COLO668 (cell line): ENCODE measurements around the gene YTHDC1.

Source experiments
- DNase-seq: peaks from one replicate; lab custom pipeline; 2025; ENCODE audit not compliant: unreplicated experiment; lab: John Stamatoyannopoulos, UW

Gene YTHDC1

DNA sequence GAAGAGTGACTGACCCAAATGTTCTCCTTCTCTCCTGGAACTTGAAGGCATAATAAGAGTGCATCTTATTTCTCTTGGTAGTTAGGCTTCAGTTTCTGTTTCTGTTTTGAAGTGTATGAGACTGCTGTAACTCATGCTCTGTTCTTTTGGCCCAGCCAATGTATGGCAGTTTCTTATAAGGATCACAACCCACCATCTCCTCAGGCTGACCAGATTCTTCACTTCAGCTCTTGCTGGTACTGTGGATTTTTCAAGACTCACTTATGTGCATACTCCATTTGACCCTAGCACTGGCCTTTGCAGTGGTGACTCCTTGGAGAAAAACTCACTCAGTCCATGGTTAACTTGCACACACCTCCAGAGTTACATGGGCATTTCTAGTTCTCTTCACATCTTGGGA lies 9.6 kb upstream of the YTHDC1 start:
- no peak for DNase-seq

DNA sequence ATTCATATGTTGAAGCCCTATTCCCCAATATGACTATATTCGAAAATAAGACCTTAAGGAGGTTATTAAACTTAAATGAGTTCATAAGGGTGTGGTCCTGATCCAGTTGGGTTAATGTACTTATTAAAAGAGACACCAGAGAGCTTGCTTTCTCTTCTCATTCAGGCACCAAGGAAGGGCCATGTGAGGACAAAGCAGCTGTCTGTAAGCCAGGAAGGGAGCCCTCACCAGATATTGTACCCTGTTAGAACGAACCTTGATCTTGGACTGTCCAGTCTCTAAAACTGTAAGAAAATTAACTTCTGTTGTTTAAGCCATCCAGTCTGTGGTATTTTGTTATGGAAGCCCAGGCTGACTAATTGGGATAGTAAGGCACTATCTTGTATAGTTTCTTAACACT lies 9.1 kb upstream of the YTHDC1 start:
- DNase-seq: no peak

DNA sequence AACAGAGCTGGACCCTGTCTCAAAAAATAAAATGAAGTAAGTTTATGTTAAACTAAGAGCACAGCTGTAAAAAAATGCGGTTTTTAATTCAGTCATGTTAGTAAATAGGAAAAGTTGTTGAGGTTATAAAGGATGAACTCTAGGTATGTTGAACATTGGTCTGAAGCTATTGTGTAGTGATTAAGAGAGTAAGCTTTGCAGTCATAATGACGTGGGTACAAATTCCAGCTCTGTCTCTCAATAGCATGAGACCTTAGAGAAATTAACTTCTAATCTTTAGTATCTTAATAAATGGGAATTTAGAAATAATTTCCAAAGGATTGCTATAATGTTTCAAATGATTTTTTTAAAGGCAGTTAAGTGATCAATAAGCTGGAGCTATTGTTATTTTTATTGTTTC lies 2.9 kb upstream of the YTHDC1 start:
- DNase-seq: no peak

DNA sequence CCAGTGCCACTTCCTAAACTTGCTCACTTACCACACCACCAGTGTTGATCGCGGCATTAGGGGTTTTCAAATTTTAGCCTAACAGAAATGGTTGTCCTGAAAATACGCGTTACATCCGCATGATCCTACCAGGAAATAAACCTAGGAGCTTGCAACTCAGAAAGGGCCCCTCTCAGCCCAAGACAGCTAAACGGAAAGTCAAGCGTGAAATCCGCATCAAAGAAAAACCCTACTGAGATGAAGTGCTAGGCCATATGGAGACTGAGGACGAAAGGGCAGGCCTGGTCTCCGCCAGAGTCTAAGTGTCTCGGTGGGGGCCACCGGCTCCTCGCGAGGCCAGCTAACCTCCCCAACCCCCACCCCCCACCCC lies 626 bp downstream of the YTHDC1 start:
- peak; percentile 56 for DNase-seq

DNA sequence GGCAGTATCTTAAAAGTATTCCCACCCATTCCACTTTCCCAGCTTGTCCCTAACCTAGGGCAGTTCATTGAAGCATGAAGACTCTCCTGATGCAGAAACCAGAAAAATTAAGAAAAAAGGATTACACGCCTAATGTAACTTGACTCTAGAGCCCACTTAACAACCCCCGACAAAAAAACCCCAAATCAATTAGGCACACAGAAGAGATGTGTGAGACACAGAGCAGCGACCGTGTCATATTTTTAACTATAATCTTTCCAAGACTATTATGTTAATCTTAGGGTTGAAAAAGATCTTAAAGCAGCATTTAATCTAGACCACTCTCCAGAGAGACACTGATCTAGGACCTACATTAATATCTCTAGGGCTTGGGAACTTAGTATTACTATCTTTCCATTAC lies 1.3 kb downstream of the YTHDC1 start:
- no peak for DNase-seq

- no peak for DNase-seq
Observed at GRCh38 chr4:68347845-68348244, 2.0 kb downstream of the YTHDC1 start.

- DNase-seq: no peak
Observed at GRCh38 chr4:68346461-68346860, 3.4 kb downstream of the YTHDC1 start.

DNA sequence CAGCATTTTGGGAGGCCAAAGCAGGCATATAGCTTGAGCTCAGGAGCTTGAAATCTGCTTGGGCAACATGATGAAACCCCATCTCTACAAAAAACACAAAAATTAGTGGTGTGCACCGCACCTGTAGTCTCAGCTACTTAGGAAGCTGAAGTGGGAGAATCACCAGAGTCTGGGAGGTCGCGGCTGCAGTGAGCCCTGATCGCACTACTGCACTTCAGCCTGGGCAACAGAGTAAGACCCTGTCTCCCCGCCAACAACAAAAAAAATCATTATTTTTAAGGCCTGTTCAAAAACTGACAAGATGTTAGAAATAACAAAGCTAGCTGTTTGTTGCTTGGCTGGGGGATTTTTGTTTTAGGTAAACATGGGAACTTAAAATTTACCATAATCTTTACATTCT lies 5.1 kb downstream of the YTHDC1 start:
- DNase-seq: no peak

DNA sequence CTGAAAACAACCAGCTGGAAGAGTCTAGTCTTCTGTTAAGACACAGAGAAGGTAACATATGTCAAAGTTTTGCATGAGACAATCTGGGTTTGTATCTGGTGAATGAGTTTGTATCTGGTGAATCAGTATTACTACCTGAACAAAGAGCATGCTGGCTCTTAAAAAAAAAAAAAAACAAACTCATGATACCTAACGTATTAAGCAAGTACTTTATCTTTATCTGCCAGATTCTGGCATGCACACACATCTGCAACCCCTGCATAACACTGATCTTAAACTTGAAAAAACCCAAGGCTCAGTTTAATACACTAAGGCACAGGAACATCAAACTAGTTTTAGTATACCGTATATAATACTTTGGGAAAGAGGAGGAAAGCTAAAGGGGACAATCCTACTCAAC lies 5.8 kb downstream of the YTHDC1 start:
- DNase-seq: no peak

DNA sequence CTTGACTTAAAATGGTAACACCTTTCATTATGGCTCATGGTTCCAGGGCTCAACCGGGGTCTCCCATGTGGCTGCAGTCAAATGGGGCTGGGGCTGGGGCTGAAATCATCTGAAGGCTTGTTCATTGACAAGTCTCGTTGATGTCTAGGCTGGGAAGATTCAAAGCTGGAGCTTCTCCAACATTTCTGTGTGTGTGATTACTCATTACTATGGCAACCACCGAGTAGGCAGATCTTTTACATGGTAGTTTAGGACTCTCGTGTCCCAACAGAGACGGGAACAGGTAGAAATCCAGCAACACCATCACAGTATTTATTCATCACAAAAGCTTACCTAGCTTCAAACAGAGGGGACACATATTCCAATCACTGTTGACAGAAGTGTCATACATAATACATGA lies 7.8 kb downstream of the YTHDC1 start:
- no peak for DNase-seq

- DNase-seq: no peak
Observed at GRCh38 chr4:68338625-68339024, 11.3 kb downstream of the YTHDC1 start.

DNA sequence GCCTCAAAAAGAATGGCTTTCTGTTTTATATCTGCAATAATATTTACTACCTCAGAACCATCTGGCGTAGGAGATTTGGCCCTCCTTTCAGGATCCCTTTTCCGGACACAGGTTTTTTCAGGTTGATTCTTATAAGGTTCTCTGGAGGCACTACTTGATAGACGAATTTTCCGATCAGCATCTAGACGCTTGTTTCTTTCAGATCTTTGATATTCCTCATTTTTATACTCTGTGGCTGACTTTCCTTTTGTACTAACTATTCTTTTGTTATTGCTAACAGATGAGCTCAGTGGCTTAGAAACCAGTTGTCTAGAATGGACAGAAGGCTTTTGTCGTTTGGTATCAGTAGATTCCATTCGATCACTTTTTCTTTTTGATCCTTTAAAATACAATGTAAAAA lies 12.4 kb downstream of the YTHDC1 start:
- no peak for DNase-seq

DNA sequence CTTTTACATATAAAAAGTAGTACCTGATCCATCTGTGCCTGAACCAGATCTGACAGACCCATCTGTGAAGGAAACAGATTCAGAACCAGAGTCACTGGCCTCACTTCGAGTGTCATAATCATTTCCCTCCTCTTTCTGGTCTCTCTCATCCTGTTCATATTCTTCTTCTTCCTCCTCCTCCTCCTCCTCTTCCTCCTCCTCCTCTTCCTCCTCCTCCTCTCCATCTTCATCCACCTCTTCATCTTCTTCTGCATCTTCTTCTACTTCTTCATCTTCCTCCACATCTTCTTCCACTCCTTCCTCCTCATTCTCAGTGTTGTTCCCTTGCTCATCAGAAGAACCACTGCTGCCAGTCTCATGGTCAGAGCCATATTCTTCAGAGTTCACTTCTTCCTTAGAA lies 12.9 kb downstream of the YTHDC1 start:
- DNase-seq: no peak

DNA sequence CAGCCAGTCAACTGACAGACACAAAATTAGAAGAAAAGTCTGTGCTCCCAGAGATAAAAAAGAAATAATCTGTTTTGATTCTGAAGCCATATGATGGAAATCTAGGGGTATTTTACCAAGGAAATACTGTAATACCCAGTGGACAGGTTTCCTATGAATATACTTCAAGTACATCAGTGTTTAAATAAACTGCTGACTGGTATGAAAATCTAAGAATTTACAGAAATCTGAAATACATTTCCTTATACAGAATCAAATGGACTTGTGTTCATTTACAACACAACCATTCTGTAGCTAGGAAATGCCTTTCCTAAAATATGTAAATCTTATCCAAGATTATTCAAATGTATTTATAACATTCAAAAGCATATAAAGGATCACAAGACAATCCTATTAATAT lies 13.4 kb downstream of the YTHDC1 start:
- no peak for DNase-seq

DNA sequence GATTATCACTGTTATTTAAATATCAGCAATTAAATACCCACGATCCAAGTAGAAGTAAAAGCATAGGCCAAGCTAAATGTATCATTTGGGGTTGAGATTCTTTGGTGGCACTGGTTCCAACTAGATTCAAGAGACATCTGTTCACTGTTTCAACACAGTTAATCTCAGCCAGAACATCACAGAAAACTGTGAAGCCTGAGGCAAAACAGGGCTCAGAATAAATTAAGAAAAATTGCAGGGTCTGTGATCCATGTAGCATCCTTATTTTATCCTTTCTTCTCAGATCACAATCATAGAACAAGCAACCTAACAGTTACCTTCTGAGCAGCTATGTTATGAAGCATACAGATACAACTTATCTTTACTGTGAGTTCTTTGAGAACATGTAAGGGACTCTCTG lies 23.7 kb downstream of the YTHDC1 start:
- DNase-seq: no peak

DNA sequence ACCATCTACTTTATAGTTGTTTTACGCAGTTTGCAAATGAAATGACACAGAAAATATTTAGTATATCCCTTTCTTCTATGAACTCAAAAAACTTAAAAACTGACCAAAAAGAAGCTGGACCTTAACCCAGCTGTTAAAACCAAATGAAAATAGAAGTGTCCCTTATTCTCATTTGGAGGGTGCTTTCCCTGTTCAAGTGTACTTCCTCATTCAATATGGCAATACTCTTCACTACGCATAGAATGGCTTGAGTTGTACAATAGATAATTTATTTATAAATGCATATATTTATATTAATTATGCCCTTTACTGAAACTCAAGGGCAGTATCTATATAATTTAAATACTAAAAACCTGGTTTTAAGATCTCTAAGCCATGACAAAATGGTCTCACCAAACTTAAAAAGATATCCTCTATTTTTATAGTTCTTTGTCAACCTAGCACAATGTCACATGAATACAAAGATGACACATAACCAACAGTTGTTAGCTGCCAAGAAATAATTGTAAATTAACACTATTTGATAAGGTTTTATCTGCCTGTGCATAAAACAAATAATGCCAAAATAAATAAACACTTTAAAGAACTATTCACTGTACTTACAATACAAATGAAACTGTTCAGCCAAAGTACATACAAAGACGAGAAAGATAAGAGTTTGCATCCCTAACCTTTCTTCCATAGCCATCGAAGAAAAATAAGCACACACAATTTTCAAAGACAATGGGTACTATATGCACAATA lies 25.2 kb downstream of the YTHDC1 start:
- no peak for DNase-seq

DNA sequence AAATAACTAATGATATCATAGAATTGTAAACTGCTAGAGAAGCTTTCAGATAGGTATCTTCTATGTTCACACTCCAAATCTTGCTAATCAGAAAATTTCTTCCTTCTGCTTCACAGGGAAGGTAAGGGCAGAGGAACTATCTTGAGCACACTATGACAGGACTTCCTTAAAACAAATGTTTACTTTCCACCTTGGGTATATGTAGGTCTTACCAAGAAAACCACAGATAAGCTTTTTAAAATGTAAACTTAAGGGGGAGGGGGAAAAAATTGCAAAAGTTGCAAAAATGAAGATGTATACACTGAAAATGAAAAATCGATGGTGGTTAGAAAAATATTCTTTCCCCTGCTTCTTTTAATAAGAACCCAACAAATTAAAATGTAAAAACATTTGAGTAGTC lies 30.9 kb downstream of the YTHDC1 start:
- no peak for DNase-seq

GRCh38 chr4:68316193-68316969 lies 33.5 kb downstream of the YTHDC1 start:
- DNase-seq: no peak

DNA sequence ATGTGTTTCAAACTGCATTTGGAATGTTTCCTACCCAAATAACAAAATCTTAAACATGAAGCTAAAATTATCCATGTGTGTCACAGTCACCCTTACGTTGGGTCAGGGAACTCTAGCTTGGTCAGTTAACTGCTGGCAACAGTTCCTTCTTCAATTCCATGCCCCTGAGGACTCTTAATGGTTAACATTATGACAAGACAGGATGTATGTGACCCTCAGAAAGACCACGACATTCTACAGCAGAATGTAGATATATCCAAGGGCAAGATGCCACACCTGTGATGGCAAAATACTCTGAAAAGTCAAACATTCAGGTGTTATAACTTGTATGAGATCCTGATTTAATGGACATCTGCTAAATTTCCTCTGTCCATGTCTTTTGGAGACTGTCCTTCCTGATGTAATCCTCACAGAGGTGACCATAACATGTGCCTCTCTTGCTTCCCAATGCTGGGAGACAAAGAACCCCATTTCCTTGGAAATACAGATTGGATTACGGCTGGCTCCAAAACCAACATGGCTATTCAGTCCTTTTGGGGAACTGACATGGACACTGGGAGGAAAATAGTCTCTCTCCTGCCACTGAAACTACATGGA lies 39.1 kb downstream of the YTHDC1 start:
- no peak for DNase-seq

GRCh38 chr4:68304731-68305130 lies 45.2 kb downstream of the YTHDC1 start:
- no peak for DNase-seq

DNA sequence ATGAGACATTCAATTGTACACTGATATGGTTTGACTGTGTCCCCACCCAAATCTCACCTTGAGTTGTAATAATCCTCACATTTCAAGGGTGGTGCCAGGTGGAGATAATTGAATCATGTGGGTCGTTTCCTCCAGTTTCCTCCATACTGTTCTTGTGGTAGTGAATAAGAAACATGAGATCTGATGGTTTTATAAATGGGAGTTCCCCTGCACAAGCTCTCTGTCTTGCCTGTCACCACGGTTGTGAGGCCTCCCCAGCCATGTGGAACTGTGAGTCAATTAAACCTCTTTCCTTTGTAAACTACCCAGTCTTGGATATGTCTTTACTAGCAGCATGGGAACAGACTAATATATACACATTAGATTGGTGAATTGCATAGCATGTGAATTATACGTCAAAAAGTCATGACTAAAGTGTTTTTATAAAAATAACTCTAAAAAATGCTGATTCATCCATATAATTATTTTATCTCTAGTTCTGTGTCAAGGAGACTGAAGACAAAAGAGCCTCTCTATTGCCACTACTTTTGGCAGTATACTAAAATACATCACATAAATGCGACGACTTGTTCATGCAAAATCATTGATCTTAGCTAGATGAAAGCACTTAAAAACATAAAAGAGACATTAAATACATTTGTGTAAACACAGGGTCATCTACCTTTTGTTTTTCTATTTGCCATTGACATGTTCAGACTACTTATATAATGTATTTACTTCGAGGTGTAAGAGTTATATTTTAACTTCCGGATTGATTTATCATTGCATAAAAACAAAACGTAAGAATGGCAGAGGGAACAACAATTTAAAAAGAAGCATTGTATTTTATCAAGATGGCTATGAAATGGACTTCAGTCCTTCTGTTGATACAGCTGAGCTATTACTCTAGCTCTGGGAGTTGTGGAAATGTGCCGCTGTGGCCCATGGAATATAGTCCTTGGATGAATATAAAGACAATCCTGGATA lies 50.1 kb downstream of the YTHDC1 start:
- DNase-seq: peak; percentile 12
